22Rv1 (cell line): ENCODE results near the gene RAB11FIP2.

Experiments used
- CTCF ChIP-seq: fragments of 450-650 bp; IDR thresholded peaks from 2 replicates; pipeline ENCODE4 v1.5.1; 2017; ENCODE audit warnings: mild to moderate bottlenecking
- ZFX ChIP-seq: fragments of 450-650 bp; IDR thresholded peaks from 2 replicates; pipeline ENCODE4 v1.6.1; 2017; ENCODE audit warnings: antibody characterized with exemption, borderline replicate concordance

- no peak for TF ChIP-seq CTCF
- no peak for TF ChIP-seq ZFX
These were observed 62.8 kb downstream of the RAB11FIP2 start for GRCh38 chr10:117983961-117984360.
